ENCODE measurements around the gene CNNM2.
A peak's percentile ranks its signal among the peaks of the same experiment; 100 is the strongest.
"Not testable (repeated sequence)": the region's sequence is repeated elsewhere in the genome, so short reads cannot be mapped to it uniquely, and the experiment has no call there.

Gene CNNM2

DNA sequence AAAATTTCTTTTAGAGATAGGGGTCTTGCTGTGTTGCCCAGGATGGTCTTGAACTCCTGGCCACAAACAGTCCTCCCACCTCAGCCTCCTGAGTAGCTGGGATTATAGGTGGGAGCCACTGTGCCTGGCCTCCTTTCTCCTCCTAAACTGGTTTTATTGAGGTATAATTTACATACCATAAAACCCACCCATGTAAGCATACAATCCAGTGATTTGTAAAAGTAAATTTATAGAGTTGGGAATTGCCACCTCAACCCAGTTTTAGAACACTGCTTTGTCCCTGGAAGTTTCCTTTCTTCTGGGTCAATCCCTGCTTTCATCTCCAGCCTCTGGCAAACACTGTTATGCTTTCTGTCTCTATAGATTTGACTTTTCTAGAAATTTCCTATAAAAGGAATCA, 49.0 kb downstream of the CNNM2 start:
- no peak for DNase-seq (ENCODE audit: low spot score)

DNA sequence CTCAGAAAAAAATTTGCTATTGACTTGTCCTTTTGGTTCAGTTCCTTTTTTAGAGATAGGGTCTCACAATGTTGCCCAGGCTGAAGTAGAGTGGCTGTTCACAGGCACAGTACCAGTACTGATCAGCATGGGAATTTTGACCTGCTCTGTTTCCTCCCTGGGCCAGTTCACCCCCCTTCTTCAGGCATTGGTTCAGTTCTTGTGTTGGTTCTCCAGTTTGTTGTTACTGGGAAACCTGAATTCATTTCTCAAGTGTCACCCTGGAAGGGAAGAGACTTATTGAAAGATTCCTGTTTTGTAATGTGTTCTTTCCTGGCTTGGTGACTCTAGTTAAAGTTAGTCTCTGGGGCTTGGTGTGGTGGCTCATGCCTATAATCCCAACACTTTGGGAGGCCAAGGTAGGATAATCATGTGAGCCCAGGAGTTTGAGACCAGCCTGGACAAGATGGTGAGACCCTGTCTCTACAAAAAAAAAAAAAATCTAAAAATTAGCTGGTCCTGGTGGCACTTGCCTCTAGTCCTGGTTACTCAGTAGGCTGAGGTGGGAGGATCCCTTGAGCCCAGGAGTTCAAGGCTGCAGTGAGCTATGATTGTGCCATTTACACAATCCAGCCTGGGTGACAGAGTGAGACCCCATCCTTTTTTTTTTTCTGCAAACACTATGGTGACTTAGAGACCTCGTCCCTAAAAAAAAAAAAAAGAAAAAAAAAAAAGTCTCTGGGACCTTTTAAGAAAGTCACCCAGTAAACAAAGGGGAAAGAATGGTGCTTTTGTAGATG, 52.7 kb downstream of the CNNM2 start:
- DNase-seq (ENCODE audit: low spot score): no peak

DNA sequence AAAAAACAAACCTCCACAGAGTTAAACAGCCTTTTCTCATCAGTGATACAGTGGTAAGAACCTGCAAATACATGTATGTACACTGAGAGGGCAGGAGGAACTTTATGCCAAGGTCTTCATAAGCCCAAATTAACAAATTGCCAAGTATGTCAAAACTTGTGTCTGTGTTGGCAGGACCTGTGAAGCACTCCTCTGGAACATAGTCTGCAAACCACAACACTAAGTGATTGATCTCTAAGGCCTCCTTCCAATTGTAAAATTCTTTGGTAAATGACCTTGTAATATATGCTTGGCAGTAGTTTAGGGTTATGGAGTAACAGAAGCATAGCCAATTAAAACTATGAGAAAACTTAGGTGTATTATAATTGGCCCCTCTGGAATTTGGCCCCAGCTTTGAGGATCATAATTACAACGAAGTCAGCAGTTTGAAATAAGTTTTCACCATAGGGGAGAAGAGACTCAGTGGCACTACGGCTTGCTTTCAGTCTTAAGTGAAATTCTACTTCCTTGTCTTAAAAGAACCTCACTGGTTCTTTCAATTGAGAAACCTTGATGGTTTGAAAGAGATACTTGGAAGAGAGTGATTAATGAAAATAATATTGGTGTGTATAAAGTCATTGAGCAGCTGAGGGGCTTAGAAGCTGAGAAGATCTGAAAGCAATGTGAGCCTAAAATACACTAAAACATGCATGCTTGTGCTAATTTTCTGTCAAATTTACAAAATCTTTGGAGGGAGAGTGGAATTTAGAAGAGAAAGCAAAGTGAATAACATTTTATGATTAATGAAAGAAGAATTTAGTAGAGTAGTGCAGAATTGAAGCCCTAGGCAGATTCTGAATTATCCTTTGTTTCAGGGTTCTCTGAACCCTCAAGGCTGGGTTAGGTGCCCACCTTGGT, 57.6 kb downstream of the CNNM2 start:
- no peak for DNase-seq (ENCODE audit: low spot score)

DNA sequence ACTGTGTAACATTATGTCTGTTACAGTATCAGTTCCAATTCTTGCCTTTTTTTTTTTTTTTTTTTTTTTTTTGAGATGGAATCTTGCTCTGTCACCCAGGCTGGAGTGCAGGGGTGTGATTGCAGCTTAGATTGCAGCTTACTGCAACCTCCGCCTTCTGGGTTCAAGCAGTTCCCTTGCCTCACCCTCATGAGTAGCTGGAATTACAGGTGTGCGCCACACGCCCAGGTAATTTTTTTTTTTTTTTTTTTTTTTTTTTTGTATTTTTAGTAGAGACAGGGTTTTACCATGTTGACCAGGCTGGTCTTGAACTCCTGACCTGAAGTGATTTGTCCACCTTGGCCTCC, 58.3 kb downstream of the CNNM2 start:
- DNase-seq (ENCODE audit: low spot score): not testable (repeated sequence)

DNA sequence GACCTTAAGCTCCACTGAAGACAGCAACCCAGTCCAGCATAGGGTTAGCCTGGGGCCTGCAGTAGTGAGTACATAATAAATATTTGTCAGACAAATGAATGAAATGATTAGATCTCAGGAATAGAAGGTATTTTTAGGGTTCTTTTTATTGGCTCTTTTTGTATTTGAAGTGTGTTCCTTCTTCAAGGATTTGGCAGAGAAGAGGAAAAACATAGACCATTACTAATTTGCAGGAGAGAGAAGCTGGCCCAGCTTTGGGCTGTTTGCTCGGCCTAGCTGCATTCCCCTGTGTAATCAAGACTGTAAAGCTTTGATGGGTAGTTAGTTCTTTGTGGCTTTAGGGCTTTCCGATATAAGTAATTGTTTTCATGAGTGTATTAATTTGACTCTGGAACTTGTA, 64.2 kb downstream of the CNNM2 start:
- DNase-seq (ENCODE audit: low spot score): no peak

DNA sequence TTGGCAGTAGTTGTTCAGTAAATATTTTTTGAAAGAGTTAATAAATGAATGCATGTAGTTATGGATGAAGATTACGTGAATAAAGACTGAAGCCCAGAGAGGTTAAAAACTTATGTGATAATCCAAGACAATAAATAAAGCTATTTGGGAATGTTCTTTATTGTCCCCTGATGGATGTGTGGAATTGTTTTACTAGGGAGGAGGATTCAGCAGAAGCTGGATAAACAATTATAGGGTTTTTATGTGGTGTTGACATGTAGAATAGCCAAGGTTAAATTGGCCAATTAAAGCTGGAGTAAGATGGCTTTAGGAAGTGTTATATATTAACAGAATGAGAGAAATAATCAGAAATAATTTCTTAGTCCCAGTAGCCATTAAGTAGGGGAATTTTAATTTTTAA, 66.0 kb downstream of the CNNM2 start:
- DNase-seq (ENCODE audit: low spot score): no peak

DNA sequence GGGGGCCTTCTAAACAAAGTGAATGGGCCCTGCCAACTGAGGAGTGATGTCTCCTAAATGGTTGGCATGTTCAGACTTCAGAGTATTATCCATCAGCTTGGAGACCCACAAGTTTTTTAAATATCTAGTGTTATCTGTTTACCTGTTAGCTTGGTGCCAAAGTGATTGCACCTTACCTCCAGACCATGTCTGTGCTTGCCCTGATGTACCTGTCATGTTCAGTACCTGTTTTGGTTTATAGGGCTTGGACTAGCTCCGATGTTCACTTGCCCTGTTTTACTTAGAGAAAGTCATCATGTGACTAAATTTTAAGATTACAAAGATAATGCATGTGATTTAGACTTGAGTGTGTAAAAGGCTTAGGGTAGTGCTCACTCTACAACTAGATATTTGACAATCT, 67.7 kb downstream of the CNNM2 start:
- no peak for DNase-seq (ENCODE audit: low spot score)

DNA sequence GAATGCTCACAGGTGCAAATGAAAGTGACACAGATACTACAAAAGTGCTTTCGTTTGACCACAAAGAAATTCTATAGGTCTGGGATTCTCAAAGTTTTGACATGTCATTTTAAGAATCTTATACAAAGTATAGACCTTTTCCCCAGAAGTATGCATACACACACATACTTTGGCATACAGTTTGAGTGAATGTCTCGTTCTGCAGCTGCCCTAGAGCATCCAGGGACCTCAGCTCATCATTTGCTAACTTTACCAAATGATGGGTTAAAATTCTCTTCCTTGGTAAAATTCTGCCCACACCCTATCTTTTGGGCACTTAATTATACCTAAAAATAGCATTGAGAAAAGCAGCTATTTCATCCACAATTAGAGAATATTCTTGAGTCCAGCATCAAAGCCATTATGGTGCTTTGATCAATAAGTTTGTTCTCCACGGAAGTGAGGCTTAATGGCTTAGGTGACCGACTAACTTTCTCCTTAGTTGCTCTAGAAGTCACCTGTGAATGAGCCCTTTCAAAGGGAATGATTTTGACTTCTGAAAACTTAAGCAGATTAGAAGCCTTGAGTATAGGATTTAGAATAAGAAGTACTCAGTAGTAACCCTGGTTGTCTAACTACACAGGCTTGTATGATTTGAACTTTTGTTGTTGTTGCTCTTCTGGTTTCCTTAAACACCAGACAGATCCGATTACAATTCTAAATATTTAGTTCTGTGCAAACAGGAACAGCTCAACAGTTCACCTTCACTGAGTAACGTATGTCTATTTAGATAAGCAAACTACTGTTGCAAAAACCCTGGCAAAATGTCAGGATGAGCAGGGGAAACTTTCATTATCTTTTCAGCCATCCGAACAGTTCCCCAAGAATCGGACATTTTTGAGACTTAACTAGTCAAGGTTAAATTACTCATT, 70.6 kb downstream of the CNNM2 start:
- DNase-seq (ENCODE audit: low spot score): no peak

DNA sequence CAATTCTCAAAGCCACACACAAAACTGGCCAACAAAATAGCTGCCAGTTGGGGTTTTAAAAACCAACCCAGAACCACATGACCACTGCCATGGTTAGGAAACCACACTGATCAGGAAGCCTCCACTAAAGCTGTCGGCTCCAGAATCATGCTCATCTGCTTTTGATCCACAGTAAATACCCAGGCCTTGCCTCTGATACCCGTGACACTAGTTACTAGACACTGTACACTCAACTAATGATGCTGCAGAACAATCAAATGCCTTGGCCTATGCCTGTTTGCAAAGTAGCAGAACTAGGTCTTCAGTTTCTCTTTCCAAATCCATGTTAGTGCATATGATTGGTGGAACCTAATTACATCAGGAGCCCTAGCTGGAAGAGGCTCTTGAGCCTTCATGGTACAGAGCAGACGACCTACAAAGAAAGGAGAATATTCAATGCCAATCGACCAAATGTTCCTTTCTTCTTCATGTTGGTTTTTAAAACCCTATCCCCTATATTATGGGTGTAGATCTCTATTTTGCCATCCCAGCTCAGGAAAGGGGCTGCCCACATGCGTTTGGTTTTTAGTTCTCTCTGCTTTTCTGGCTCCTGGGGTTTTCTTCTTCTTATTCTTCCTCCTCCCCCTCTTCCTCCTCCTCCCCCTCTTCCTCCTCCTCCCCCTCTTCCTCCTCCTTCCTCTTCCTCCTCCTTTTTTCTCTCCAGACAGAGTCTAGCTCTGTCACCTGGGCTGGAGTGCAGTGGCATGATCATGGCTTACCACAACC, 76.6 kb downstream of the CNNM2 start:
- DNase-seq (ENCODE audit: low spot score): peak; percentile 14

DNA sequence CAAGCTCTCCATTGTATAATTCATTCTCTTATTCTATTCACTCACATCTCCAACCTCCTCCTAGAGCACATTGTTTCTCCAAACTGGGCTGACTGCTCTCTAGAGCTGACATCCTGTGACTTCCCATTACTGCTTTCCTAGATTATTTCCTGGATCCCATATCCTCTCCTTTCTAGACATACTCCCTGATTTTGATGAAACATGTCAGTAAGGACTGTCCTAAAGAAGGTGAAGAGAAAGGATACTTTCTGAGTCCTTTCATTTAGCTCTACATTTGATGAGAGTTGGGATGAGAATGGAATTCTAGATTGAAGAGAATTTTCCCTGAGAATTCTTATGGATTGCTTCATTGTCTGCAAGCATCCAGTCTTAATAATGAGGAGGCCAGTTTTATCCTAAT, 78.8 kb downstream of the CNNM2 start:
- no peak for DNase-seq (ENCODE audit: low spot score)

DNA sequence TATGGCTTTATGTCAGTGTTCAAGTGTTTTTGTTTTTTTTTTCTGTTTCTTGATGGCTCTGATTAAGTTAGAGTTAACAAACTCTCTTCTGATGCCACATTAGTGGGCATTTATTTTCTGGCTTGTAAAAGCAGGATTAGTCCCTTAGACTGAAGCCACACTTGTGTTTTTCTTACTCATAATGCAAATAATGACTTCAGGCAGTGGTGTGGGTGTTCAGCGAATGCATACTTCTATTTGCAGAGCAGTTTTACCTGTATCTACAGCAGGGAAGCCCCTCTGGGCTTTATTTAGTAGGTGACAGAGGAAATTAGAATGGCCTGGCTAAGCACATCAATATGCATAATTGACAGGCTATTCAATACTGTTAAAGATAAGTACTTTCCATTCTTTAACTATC, 79.9 kb downstream of the CNNM2 start:
- no peak for DNase-seq (ENCODE audit: low spot score)

DNA sequence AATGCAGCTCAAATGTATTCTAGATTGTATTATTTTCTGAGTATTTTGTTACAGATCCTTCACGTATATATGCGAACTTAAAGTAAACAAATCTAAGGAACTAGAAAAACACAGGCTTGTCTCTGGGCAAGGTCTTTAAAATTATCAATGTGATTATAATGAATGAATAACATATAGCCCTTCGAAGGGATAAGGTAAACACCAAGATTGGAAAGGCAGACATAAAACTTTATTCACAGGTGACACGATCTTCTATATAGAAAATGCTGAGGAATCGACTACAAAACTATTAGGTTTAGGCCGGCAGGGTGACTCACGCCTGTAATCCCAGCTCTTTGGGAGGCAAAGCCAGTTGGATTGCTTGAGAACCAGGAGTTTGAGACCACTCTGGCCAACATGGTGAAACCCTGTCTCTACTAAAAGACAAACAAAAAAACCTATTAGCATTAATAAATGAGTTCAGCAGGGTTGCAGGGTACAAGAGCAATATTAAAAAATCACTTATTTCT, 80.4 kb downstream of the CNNM2 start:
- no peak for DNase-seq (ENCODE audit: low spot score)

DNA sequence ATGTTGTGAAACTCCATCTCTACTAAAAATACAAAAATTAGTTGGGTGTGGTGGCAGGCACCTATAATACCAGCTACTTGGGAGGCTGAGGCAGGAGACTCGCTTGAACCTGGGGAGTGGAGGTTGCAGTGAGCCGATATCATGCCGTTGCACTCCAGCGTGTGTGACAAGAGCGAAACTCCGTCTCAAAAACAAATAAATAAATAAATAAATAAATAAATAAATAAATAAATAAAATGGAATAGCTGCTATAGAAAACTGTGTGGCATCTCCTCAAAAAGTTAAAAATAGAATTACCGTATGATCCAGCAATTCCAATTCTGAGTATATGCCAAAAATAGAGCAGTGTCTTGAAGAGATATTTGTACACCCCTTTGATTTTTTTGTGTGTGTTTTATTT, 82.0 kb downstream of the CNNM2 start:
- not testable (repeated sequence) for DNase-seq (ENCODE audit: low spot score)

DNA sequence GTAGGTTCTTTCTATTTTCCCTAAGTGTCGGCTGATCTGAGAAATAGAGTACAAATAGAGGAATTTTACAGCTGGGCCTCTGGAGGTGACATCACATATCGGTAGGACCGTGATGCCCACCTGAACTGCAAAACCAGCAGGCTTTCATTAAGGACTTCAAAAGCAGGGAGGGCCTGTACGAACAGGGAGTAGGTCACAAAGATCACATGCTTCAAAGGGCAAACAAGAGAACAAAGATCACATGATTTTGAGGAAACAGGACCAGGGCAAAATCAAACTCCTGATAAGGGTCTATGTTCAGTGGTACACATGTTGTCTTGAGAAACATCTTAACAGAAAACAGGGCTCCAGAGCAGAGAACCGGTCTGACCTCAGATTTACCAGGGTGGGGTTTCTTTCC, 88.9 kb downstream of the CNNM2 start:
- no peak for DNase-seq (ENCODE audit: low spot score)

DNA sequence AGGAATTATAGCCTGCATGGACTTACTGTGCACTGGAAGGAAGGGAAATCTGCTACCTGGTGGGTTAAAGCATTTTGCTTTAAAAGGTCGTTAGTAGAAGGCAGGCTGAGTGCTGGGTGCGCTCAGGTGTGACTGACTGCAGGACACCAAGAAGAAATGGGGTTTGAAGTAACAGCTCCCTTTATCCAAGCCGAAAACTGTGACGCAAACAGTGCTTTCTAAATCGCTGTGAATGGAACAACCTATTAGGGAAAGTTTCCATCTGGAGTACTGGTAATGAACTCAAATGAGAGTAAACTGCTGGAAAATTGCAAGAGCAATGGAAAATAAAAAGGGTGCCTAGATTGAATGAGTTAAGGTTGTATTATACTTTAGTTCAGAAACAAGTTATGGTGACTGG, 95.3 kb downstream of the CNNM2 start:
- no peak for DNase-seq (ENCODE audit: low spot score)

DNA sequence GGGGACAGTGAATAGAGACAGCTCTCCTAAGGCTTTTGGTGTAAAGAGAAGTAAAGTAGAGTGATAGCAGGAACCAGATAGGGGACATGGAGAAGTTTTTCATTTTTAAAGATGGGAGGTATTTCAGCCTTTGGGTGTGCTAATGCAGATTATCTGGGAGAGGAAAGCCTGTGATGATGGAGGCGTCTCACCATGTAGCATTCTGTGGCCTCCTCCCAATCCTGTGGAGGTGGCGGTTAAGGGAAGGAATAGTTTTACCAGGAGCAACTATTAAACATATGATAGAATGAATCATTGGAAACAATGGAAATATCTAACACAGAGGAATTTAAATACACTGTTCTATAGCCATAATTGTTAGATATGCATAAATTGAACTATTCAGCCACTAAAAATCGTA, 101.3 kb downstream of the CNNM2 start:
- no peak for DNase-seq (ENCODE audit: low spot score)

DNA sequence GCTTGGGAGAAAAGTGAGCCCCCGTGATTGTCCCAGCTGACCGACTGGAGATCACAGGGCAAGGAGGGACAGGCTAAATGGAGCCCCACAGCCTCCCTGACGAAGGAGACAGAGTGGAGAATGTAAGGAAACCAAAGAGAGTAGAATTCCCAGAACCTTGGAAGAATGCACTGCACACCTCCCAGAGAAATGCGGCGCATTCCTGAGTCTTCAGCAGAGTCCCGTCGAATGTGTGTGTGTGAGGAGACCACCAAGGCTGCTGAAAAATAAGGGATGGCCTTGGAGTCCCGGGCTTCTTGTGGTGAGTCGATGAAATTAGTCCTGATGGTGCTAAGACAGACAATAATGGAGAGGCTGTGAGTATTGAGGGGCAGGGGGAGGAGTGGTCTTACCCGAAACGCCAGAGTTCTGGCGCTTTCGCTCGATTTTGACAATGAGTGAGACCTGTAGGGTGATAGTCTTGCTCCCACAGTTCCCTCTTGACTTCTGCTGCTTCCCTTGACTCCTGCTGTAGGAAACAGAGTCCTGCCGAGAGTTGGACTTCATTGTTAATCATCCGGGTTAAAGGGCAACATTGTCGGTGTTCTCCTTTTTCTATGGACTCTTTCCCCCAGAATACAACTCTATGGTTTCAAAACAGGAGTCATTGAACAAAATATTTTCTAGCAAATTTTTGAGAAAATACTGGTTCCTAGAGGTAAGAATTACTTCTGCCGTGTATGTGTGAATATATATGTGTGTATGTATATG, 103.2 kb downstream of the CNNM2 start:
- DNase-seq (ENCODE audit: low spot score): no peak

DNA sequence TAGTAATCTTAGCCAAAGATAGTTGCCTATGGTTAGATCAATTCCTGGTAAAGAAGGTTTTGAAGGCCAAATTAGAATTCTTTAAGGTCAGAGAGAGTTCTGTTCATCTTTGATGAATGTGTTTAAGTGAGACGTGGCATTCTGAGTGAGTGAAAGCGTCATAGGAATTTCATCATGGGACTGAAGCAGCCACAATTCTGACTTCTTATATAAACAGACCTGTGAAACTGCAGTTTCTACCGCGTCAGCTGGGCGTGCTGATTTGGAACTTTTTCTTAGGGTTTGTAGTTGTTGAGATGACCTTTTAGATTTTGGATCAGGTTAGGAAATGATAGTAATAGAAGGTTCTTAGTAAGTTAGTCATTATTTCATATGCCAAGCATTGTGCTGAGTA, 103.8 kb downstream of the CNNM2 start:
- DNase-seq (ENCODE audit: low spot score): no peak

DNA sequence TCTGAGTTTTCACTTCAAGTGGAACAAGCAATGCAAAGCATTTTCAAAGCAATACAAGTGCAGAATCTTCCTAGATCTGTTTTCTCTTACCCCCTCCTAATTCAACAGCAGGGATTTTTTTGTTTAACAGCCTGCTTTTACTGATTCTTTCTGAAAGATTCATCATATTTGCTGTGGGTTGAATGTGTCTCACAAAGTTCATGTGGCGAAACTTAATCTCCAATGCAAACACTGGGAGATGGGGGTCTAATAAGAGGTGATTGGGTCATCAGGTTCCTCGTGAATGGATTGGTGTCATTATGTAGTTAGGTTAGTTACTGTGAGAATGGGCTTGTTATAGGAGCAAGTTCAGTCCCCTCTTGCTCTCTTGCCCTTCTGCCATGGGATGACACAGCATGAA, 107.6 kb downstream of the CNNM2 start:
- no peak for DNase-seq (ENCODE audit: low spot score)

DNA sequence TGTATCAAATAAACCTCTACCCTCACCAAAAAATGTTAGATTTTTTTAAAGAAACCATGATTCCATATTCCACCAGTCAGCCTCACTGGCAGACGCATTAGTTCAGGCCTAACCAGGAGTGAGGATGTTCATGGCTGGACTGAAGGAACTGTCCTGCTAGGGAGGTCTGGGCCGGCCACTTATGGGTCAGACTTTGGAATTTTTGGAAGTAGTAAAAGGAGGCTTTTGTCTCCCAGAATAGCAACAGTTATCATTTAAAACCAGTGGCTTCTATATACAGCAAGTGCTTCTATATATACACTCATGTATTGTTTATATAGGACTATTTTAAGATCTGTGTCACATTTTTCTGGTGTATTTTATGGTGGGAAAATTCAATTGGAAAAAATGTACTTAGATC, 120.5 kb downstream of the CNNM2 start:
- DNase-seq (ENCODE audit: low spot score): no peak

DNA sequence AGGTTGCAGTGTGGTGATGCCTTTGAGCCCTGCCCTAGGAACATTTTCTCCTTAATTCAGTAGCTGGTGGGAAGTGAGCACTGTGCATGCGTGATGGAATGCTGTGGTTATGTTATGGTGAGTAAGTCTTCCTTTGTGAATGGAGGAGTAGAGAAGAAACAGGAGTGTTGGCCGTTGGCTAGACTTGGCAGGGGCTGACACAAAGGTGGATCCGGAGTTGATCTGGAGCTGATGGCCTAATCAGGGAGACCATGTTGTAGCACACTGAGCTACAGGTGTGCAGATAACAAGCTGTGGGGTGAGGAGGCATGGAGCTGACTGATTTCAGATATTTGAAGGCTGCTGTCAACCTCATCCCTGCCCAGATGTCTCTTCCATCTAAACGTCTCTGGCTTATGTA, 122.3 kb downstream of the CNNM2 start:
- DNase-seq (ENCODE audit: low spot score): no peak
